Esophagus squamous epithelium (tissue), 5 donors: ENCODE data around the gene IGSF9. TPM values are rescaled to one million over a fixed set of nuclear protein-coding genes. Genes with fewer than 3 reads are reported as not detected.
A peak's percentile ranks its signal among the peaks of the same experiment; 100 is the strongest.

Experiments used
- DNase-seq: peaks from one replicate; lab custom pipeline; 2025; lab: John Stamatoyannopoulos, UW
- H3K27ac ChIP-seq, 4 donors: fragments of 200-600 bp; sonication (generic); one replicate each; pipeline ENCODE4 v1.5.1; 2016 to 2019; ENCODE audit warnings: mild to moderate bottlenecking in 1 of 4
- H3K27me3 ChIP-seq, 4 donors: fragments of 200-600 bp; sonication (generic); 1 replicate in 3 of 4; 2 replicates in 1 of 4; pipeline versions ENCODE4 v1.5.1 to v1.6.0; 2017 to 2021; ENCODE audit warnings: antibody characterized with exemption in 1 of 4
- H3K36me3 ChIP-seq, 3 donors: fragments of 200-600 bp; sonication (generic); one replicate each; pipeline ENCODE4 v1.5.1; 2016 to 2019
- H3K4me1 ChIP-seq, 3 donors: fragments of 200-600 bp; sonication (generic); one replicate each; pipeline ENCODE4 v1.5.1; 2017 to 2019
- H3K4me3 ChIP-seq, 4 donors: fragments of 200-600 bp; sonication (generic); 1 replicate in 3 of 4; 2 replicates in 1 of 4; pipeline ENCODE4 v1.5.1; 2016 to 2019; ENCODE audit warnings: mild to moderate bottlenecking in 2 of 4, moderate library complexity in 1 of 4
- H3K9me3 ChIP-seq, 3 donors: fragments of 200-600 bp; sonication (generic); one replicate each; pipeline ENCODE4 v1.5.1; 2016 to 2019
- CTCF ChIP-seq, 6 experiments: fragments of 450-650 bp in 4 of 6; fragments of 200-600 bp in 2 of 6; sonication (generic) in 2 of 6; IDR thresholded peaks; one replicate each; pipeline ENCODE4 v1.5.1; 2016 to 2019; ENCODE audit warnings: antibody characterized with exemption in 6 of 6, mild to moderate bottlenecking in 4 of 6, moderate library complexity in 4 of 6
- POLR2A ChIP-seq, 4 donors: fragments of 450-650 bp; IDR thresholded peaks; one replicate each; pipeline ENCODE4 v1.6.1; 2017; ENCODE audit warnings: antibody characterized with exemption in 4 of 4, mild to moderate bottlenecking in 4 of 4, moderate library complexity in 3 of 4
- WGBS, 2 donors: methylation state at CpG; one replicate each; pipeline ENCODE4 v1.1.5; 2018; 5-methylcytosine and 5-hydroxymethylcytosine counted together
- intact Hi-C: fragments of 100-400 bp; cut with DNase I; formaldehyde crosslinking; loops from one replicate; pipeline ENCODE4 v1.15.0; 2022
- total RNA-seq, 4 donors: library from RNA; depleted of rRNA; stranded (reverse); fragments of >200 nt; gene quantifications; one replicate each; pipeline ENCODE4 v1.1.0, GENCODE V29; 2016
- donor health status: DM: yes; HTN: yes; CAD: no.

The IGSF9 gene
- total RNA-seq, 4 donors from 2014 or later, result 4.2 to 12.0 (median 8.8) TPM

GRCh38 chr1:159924791-159925718 lies 20.4 kb downstream of the IGSF9 start, which contains the start of gene TAGLN2:
Gene TAGLN2, minus strand, starts transcription at chr1:159925507. Its CDS starts 4,998 bp downstream, at chr1:159920509.
- peak; percentile 49 for DNase-seq
- intact Hi-C loops, result no loop called here
- Histone ChIP-seq H3K4me3 (peak within 1 kb of the TSS; percentile 63 to 99 (median 87)), H3K4me1 (peaks cover 20 to 78% (median 38%) of the 10 kb centered on the region in 3 donors), H3K27me3 (no peaks in the 10 kb centered on the region), H3K36me3 (peaks cover 5 to 41% (median 6%) of the 10 kb centered on the region in 3 donors), H3K27ac (peak within 1 kb of the TSS; percentile 95 to 99 (median 98)), H3K9me3 (no peaks in the 10 kb centered on the region)
- WGBS, 2 donors, result 0% methylated on average over 2 to 3 of the region's 58 CpGs
- peak in 1 of 6 experiments; percentile 1 for TF ChIP-seq CTCF (IDR thresholded peaks at IDR 0.05)
- peak in 3 of 4 donors; percentile 49 to 98 (median 95) for TF ChIP-seq POLR2A (IDR thresholded peaks at IDR 0.05)

- peak; percentile 33 for DNase-seq
- intact Hi-C loops, result no loop called here
- peak in 2 of 4 donors; percentile 48 to 81 for TF ChIP-seq POLR2A (IDR thresholded peaks at IDR 0.05)
- TF ChIP-seq CTCF (IDR thresholded peaks at IDR 0.05), result peak in 1 of 6 experiments; percentile 16
- WGBS, 2 donors, result 0 to 1% methylated on average over 5 to 7 of the region's 31 CpGs
- peaks cover 20 to 80% (median 46%) of the 10 kb centered on the region in 3 donors for H3K4me1 ChIP-seq
- H3K27ac ChIP-seq, result peak overlapping the region; percentile 95 to 99 (median 98)
- H3K36me3 ChIP-seq, result peaks cover 13 to 41% (median 15%) of the 10 kb centered on the region in 3 donors
- peak overlapping the region; percentile 63 to 99 (median 87) for H3K4me3 ChIP-seq
- no peaks in the 10 kb centered on the region for H3K9me3 ChIP-seq
- H3K27me3 ChIP-seq, result no peaks in the 10 kb centered on the region
Observed at GRCh38 chr1:159924025-159924790, 21.2 kb downstream of the IGSF9 start.

- peak; percentile 62 for DNase-seq
- H3K36me3 ChIP-seq, result peaks cover 21 to 41% (median 22%) of the 10 kb centered on the region in 3 donors
- 0 to 1% methylated on average over 12 to 19 of the region's 20 CpGs for WGBS, 2 donors
- H3K4me1 ChIP-seq, result peaks cover 20 to 82% (median 54%) of the 10 kb centered on the region in 3 donors
- TF ChIP-seq POLR2A (IDR thresholded peaks at IDR 0.05), result peak in 3 of 4 donors; percentile 43 to 74 (median 52)
- TF ChIP-seq CTCF (IDR thresholded peaks at IDR 0.05), result no peak
- H3K27ac ChIP-seq, result peak overlapping the region; percentile 95 to 99 (median 98)
- H3K9me3 ChIP-seq, result no peaks in the 10 kb centered on the region
- H3K27me3 ChIP-seq, result no peaks in the 10 kb centered on the region
- intact Hi-C loops, result no loop called here
- peak overlapping the region; percentile 63 to 99 (median 87) for H3K4me3 ChIP-seq
Observed at GRCh38 chr1:159923203-159924024, 22.0 kb downstream of the IGSF9 start.

DNA sequence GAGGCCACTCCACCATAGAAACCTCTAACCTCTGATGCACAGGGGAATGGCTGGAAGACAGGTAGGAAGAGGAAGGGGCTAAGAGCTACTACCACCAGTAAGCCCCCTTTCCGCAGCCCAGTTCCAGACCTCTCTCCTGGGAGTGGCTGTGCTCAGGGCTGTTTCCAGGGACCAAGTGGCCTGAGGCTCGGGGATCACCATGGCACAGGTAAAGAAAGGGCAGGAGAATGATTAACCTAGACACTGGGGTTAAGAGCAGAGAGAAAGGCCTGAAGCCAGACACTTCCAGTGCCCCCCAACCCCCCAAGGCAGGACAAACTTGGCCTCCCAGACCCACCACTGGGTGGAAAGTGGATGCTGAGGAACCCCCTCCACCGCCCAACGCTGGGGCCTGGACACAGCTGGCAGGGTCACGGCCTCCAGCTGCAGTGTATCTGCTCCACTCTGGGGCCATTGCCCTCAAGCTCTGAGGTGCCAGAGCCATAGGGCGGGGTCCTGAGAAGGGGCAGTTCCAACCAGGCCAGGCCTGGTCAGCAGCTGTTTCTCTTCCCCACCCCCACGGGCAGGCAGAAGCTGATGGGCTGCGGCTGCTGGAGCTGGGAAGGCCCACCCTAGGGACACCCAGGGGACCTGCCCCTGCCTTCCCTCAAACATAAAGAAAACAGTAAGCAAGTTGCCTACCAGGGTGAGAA lies 22.8 kb downstream of the IGSF9 start:
- 33% methylated on average over 1 to 4 of the region's 8 CpGs for whole genome bisulfite sequencing, 2 donors
- intact Hi-C loops, result no loop called here
- peaks cover 25 to 85% (median 62%) of the 10 kb centered on the region in 3 donors for H3K4me1 ChIP-seq
- H3K9me3 ChIP-seq, result no peaks in the 10 kb centered on the region
- no peak for DNase-seq
- peaks cover 23 to 41% (median 25%) of the 10 kb centered on the region in 3 donors for H3K36me3 ChIP-seq
- H3K27ac ChIP-seq, result peak overlapping the region; percentile 95 to 99 (median 98)
- H3K27me3 ChIP-seq, result no peaks in the 10 kb centered on the region
- H3K4me3 ChIP-seq, result peak overlapping the region; percentile 63 to 99 (median 87)
- TF ChIP-seq POLR2A (IDR thresholded peaks at IDR 0.05) (no peak), CTCF (IDR thresholded peaks at IDR 0.05) (no peak)
